Measurements from ENCODE around the gene RGSL1.

The RGSL1 gene

DNA sequence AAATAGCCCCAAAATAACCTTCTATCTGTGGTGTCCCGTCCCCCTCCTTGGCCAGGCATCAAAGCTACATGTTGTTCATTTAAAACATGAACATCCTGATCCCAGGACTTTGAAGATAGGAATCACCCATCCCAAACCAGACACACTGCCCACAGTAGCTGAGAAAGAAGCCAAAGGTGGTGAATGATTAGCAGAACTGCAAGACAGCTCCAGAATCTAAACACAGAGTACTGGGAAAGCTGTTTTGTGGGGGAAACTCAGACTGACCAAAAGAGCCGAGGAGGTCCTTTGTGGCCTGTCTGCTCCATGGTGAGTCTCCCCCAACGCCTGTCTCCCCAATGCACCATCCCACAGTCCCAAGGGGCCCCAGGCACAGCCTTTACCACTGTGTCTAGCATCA is 42.2 kb upstream of the RGSL1 start:
- TF ChIP-seq, protein P1, sequence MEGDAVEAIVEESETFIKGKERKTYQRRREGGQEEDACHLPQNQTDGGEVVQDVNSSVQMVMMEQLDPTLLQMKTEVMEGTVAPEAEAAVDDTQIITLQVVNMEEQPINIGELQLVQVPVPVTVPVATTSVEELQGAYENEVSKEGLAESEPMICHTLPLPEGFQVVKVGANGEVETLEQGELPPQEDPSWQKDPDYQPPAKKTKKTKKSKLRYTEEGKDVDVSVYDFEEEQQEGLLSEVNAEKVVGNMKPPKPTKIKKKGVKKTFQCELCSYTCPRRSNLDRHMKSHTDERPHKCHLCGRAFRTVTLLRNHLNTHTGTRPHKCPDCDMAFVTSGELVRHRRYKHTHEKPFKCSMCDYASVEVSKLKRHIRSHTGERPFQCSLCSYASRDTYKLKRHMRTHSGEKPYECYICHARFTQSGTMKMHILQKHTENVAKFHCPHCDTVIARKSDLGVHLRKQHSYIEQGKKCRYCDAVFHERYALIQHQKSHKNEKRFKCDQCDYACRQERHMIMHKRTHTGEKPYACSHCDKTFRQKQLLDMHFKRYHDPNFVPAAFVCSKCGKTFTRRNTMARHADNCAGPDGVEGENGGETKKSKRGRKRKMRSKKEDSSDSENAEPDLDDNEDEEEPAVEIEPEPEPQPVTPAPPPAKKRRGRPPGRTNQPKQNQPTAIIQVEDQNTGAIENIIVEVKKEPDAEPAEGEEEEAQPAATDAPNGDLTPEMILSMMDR (IDR thresholded peaks at IDR 0.05; ENCODE audit: poor library complexity, severe bottlenecking), result no peak
- no peaks in the 10 kb centered on the region for H3K4me1 ChIP-seq (ENCODE audit: insufficient read depth, poor library complexity, severe bottlenecking)
- no peak for ATAC-seq (ENCODE audit: low read depth)

DNA sequence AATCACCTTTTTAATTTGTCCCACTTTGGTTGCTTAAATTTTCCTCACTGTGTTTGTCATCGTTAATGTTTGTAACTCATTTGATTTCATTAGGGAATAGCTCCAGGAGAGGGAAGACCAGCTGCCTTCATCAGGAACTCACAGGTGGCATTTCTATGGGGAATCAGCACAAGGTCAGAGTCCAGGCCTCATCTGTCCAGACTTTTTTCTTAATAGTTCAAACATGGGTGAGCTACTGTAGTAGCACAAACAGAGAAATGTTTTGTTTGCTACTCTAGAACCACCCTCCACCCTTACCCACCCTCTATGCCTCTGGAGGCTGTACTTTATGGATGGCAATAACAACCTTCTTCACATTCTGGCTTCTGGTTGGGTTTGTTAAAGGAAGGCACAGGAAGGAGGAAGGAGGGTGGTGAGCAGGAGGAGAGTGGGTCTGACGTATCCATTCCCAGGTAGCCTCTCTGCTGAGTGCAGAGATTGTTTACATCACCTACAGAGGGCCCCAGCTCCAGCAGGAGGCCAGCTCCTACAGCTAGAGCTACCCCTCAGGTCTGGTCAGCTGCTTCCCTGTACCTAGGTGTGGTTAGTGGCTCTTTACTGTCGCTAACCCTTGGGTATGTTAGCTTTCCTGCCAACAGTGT is 41.4 kb upstream of the RGSL1 start:
- no peak overlapping the region for H3K27ac ChIP-seq (ENCODE audit: poor library complexity, severe bottlenecking)
- no peaks in the 10 kb centered on the region for H3K4me1 ChIP-seq (ENCODE audit: insufficient read depth, poor library complexity, severe bottlenecking)
- no peaks in the 10 kb centered on the region for H3K36me3 ChIP-seq (ENCODE audit: low read depth)
- no peak overlapping the region for H3K4me3 ChIP-seq (ENCODE audit: severe bottlenecking)
- ATAC-seq (ENCODE audit: low read depth) (no peak), DNase-seq (ENCODE audit: low spot score) (no peak)
- TF ChIP-seq, protein P1 (IDR thresholded peaks at IDR 0.05; ENCODE audit: poor library complexity, severe bottlenecking), result no peak
- H3K9me3 ChIP-seq (ENCODE audit: severe bottlenecking), result no peaks in the 10 kb centered on the region
- H3K27me3 ChIP-seq (ENCODE audit: insufficient read depth, poor library complexity, severe bottlenecking), result no peaks in the 10 kb centered on the region

More for the DNA sequence above, 42.2 kb upstream of the RGSL1 start:
- no peak for DNase-seq (ENCODE audit: low spot score)
- no peaks in the 10 kb centered on the region for H3K27me3 ChIP-seq (ENCODE audit: insufficient read depth, poor library complexity, severe bottlenecking)
- H3K27ac ChIP-seq (ENCODE audit: poor library complexity, severe bottlenecking), result no peak overlapping the region
- H3K9me3 ChIP-seq (ENCODE audit: severe bottlenecking), result no peaks in the 10 kb centered on the region
- no peaks in the 10 kb centered on the region for H3K36me3 ChIP-seq (ENCODE audit: low read depth)
- H3K4me3 ChIP-seq (ENCODE audit: severe bottlenecking), result no peak overlapping the region

DNA sequence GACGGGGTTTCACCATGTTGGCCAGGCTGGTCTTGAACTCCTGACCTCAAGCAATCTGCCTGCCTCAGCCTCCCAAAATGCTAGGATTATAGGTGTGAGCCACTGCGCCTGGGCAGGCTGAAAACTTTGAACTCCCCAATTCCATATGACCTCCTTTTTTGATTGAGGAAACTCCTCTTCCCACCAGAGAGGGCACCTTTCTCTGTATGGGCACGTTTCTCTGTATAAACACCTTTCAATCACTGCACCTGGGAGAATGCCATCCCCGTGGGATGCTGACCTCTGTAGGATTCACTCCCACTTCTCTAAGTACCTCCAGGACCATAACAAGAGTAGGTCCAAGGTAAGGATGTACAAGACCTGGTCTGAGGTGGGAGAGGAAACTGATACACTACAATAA is 39.8 kb upstream of the RGSL1 start:
- DNase-seq (ENCODE audit: low spot score), result no peak
- Histone ChIP-seq H3K27me3 (ENCODE audit: insufficient read depth, poor library complexity, severe bottlenecking) (no peaks in the 10 kb centered on the region), H3K4me1 (ENCODE audit: insufficient read depth, poor library complexity, severe bottlenecking) (no peaks in the 10 kb centered on the region), H3K9me3 (ENCODE audit: severe bottlenecking) (no peaks in the 10 kb centered on the region), H3K4me3 (ENCODE audit: severe bottlenecking) (no peak overlapping the region), H3K36me3 (ENCODE audit: low read depth) (no peaks in the 10 kb centered on the region), H3K27ac (ENCODE audit: poor library complexity, severe bottlenecking) (no peak overlapping the region)
- ATAC-seq (ENCODE audit: low read depth), result no peak
- TF ChIP-seq, protein P1 (IDR thresholded peaks at IDR 0.05; ENCODE audit: poor library complexity, severe bottlenecking), result no peak

DNA sequence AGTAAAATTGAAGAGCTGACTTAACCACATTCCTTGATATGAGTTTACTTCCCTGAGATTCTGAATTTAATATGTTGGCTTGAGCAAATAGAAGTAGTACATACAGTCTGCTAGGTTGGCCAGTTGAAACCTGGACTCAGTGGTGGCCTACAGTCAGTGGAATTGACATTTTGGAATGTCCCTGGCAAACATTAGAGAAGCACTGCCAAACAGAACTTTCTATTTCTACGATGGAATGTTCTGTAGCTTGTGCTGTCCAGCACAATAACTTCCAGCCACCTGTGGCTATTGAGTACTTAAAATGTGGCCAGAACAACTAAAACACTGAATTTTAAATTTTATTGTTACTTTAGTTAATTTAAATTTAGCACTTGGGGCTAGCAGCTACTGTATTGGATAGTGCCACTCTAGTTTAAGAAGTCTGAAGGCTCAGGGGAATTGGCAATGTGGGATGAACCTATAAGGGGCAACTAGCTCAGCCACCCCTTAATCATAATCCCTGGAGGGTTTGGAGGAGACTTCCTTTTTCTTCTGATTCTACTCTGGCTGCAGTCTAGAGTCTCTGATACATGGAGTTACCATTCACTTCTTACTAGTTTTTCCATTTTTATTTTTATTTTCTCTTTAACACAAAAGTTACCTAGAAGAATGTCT is 39.2 kb upstream of the RGSL1 start:
- Histone ChIP-seq H3K27me3 (ENCODE audit: insufficient read depth, poor library complexity, severe bottlenecking) (no peaks in the 10 kb centered on the region), H3K27ac (ENCODE audit: poor library complexity, severe bottlenecking) (no peak overlapping the region), H3K4me3 (ENCODE audit: severe bottlenecking) (no peak overlapping the region), H3K36me3 (ENCODE audit: low read depth) (no peaks in the 10 kb centered on the region), H3K9me3 (ENCODE audit: severe bottlenecking) (no peaks in the 10 kb centered on the region), H3K4me1 (ENCODE audit: insufficient read depth, poor library complexity, severe bottlenecking) (no peaks in the 10 kb centered on the region)
- ATAC-seq (ENCODE audit: low read depth) (no peak), DNase-seq (ENCODE audit: low spot score) (no peak)
- TF ChIP-seq, protein P1 (IDR thresholded peaks at IDR 0.05; ENCODE audit: poor library complexity, severe bottlenecking), result no peak

DNA sequence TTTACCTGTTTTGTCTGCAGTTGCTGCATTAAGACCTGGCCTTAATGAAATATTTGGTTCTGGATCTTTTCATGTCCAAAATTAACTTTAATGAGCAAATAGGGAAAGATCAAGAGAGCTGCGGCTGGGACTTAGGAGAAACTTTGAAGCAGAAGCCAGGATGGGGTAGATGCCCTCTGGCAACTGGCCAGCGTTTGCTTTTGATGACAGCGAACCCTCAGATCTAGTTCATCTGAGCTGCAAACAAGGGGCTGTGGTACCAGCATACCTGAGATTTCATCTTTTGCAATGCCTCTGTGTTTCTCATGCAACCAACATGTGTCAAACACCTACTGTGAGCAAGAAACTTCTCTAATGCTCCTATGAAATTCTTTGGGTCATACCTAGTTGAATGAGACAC is 36.5 kb upstream of the RGSL1 start:
- Histone ChIP-seq H3K27ac (ENCODE audit: poor library complexity, severe bottlenecking) (no peak overlapping the region), H3K4me1 (ENCODE audit: insufficient read depth, poor library complexity, severe bottlenecking) (no peaks in the 10 kb centered on the region), H3K27me3 (ENCODE audit: insufficient read depth, poor library complexity, severe bottlenecking) (no peaks in the 10 kb centered on the region), H3K9me3 (ENCODE audit: severe bottlenecking) (no peaks in the 10 kb centered on the region), H3K4me3 (ENCODE audit: severe bottlenecking) (no peak overlapping the region), H3K36me3 (ENCODE audit: low read depth) (no peaks in the 10 kb centered on the region)
- ATAC-seq (ENCODE audit: low read depth) (no peak), DNase-seq (ENCODE audit: low spot score) (no peak)
- TF ChIP-seq, protein P1 (IDR thresholded peaks at IDR 0.05; ENCODE audit: poor library complexity, severe bottlenecking), result no peak
